Trophoblast cell (in vitro differentiated cells and primary cell): ENCODE results near the gene OR51B2.
A peak's percentile ranks its signal among the peaks of the same experiment; 100 is the strongest.
"Not testable (repeated sequence)": the region's sequence is repeated elsewhere in the genome, so short reads cannot be mapped to it uniquely, and the experiment has no call there.

ENCODE experiments used
- DNase-seq, 2 donors: peaks; one replicate each; pipeline ENCODE4 v3.0.0-alpha.2; 2016
- H2AFZ ChIP-seq: 2 replicates; pipeline ENCODE4 v1.6.1; 2013; ENCODE audit warnings: low read length, moderate library complexity, mild to moderate bottlenecking; ENCODE audit not compliant: insufficient read depth, poor library complexity
- H2AK5ac ChIP-seq: 2 replicates; pipeline ENCODE4 v1.6.1; 2013; ENCODE audit warnings: mild to moderate bottlenecking, low read length
- H2BK120ac ChIP-seq: 2 replicates; pipeline ENCODE4 v1.6.1; 2013; ENCODE audit warnings: low read length, mild to moderate bottlenecking, moderate library complexity; ENCODE audit not compliant: insufficient read depth, poor library complexity
- H2BK12ac ChIP-seq: 2 replicates; pipeline ENCODE4 v1.6.1; 2013; ENCODE audit warnings: mild to moderate bottlenecking, low read length, moderate library complexity
- H2BK5ac ChIP-seq: 2 replicates; pipeline ENCODE4 v1.6.1; 2013; ENCODE audit warnings: low read length, low read depth, moderate library complexity, mild to moderate bottlenecking; ENCODE audit not compliant: poor library complexity
- H3K14ac ChIP-seq: 2 replicates; pipeline ENCODE4 v1.6.1; 2013; ENCODE audit warnings: mild to moderate bottlenecking, low read length
- H3K18ac ChIP-seq: 2 replicates; pipeline ENCODE4 v1.6.1; 2013; ENCODE audit warnings: mild to moderate bottlenecking, low read length
- H3K23ac ChIP-seq: 2 replicates; pipeline ENCODE4 v1.6.1; 2013; ENCODE audit warnings: low read length
- H3K27ac ChIP-seq: 2 replicates; pipeline ENCODE4 v1.5.1; 2013; ENCODE audit warnings: low read depth, mild to moderate bottlenecking, inconsistent platforms, low read length, moderate library complexity
- H3K27me3 ChIP-seq: 2 replicates; pipeline ENCODE4 v1.6.1; 2013; ENCODE audit warnings: inconsistent platforms, mild to moderate bottlenecking, low read length, moderate library complexity; ENCODE audit not compliant: insufficient read depth
- H3K36me3 ChIP-seq, 2 experiments: 1 replicate in 1 of 2; 2 replicates in 1 of 2; pipeline ENCODE4 v1.6.1; 2013; ENCODE audit warnings: low read length in 2 of 2, mild to moderate bottlenecking in 2 of 2, moderate library complexity in 1 of 2; ENCODE audit not compliant: insufficient read depth in 2 of 2, control insufficient read depth in 1 of 2
- H3K4ac ChIP-seq: 2 replicates; pipeline ENCODE4 v1.6.1; 2013; ENCODE audit warnings: low read depth, mild to moderate bottlenecking, low read length, moderate library complexity
- H3K4me1 ChIP-seq, 2 experiments: 1 replicate in 1 of 2; 2 replicates in 1 of 2; pipeline ENCODE4 v1.6.1; 2013; ENCODE audit warnings: low read length in 2 of 2, mild to moderate bottlenecking in 2 of 2, moderate library complexity in 1 of 2; ENCODE audit not compliant: insufficient read depth in 2 of 2, control insufficient read depth in 1 of 2
- H3K4me2 ChIP-seq: 2 replicates; pipeline ENCODE4 v1.6.1; 2013; ENCODE audit warnings: inconsistent platforms, mild to moderate bottlenecking, low read length, moderate library complexity
- H3K4me3 ChIP-seq: 2 replicates; pipeline ENCODE4 v1.5.1; 2013; ENCODE audit warnings: mild to moderate bottlenecking, low read depth, low read length, inconsistent platforms
- H3K79me1 ChIP-seq: one replicate; pipeline ENCODE4 v1.6.1; 2013; ENCODE audit warnings: low read length
- H3K79me2 ChIP-seq: 2 replicates; pipeline ENCODE4 v1.6.1; 2013; ENCODE audit warnings: low read length, mild to moderate bottlenecking; ENCODE audit not compliant: control insufficient read depth, insufficient read depth, poor library complexity
- H3K9ac ChIP-seq: 2 replicates; pipeline ENCODE4 v1.6.1; 2013; ENCODE audit warnings: mild to moderate bottlenecking, low read length
- H3K9me3 ChIP-seq: 2 replicates; pipeline ENCODE4 v1.6.1; 2013; ENCODE audit warnings: low read depth, mild to moderate bottlenecking, control low read depth, inconsistent platforms, low read length; ENCODE audit not compliant: insufficient read depth
- H4K12ac ChIP-seq: 2 replicates; pipeline ENCODE4 v1.6.1; 2013; ENCODE audit warnings: low read depth, mild to moderate bottlenecking, low read length, moderate library complexity
- H4K8ac ChIP-seq: 2 replicates; pipeline ENCODE4 v1.6.1; 2013; ENCODE audit warnings: low read depth, mild to moderate bottlenecking, low read length, moderate library complexity
- H4K91ac ChIP-seq: one replicate; pipeline ENCODE4 v1.6.1; 2013; ENCODE audit warnings: low read depth, mild to moderate bottlenecking, low read length, moderate library complexity
- WGBS: extraction: QIAGEN DNeasy Blood & Tissue Kit; methylation state at CpG from one replicate; pipeline ENCODE4 v1.1.7; 2013; ENCODE audit warnings: missing lambda C conversion rate; ENCODE audit not compliant: insufficient read length, insufficient coverage; ENCODE audit errors: extremely low coverage; 5-methylcytosine and 5-hydroxymethylcytosine counted together

OR51B2 gene

GRCh38 chr11:5362017-5362625, 38.0 kb upstream of the OR51B2 start:
- Histone ChIP-seq H3K4me3 (no peak overlapping the region), H3K4ac (no peak overlapping the region), H3K4me1 (peaks cover 0 to 3% of the 10 kb centered on the region in 2 experiments), H2BK5ac (no peak overlapping the region), H3K79me1 (no peaks in the 10 kb centered on the region), H3K36me3 (no peaks in the 10 kb centered on the region), H2AFZ (no peak overlapping the region), H2AK5ac (no peak overlapping the region), H3K4me2 (no peak overlapping the region), H2BK120ac (no peak overlapping the region), H2BK12ac (no peak overlapping the region), H3K79me2 (no peaks in the 10 kb centered on the region), H3K27ac (no peak overlapping the region), H3K14ac (no peak overlapping the region), H3K9ac (no peak overlapping the region), H4K12ac (no peak overlapping the region), H4K91ac (no peak overlapping the region), H3K23ac (no peak overlapping the region), H3K9me3 (no peaks in the 10 kb centered on the region), H4K8ac (no peak overlapping the region), H3K27me3 (no peaks in the 10 kb centered on the region), H3K18ac (no peak overlapping the region)
- DNase-seq: peak; percentile 80 to 88
- no CpG with 5 or more reads among the region's 3 CpGs for WGBS

- H3K14ac ChIP-seq, H3K79me1 ChIP-seq, H3K4me1 ChIP-seq, H4K8ac ChIP-seq, H2AK5ac ChIP-seq, H3K4ac ChIP-seq, H3K18ac ChIP-seq, H4K91ac ChIP-seq, H4K12ac ChIP-seq, H3K9me3 ChIP-seq, H2AFZ ChIP-seq, H3K4me3 ChIP-seq, H3K4me2 ChIP-seq, H3K27me3 ChIP-seq, H2BK12ac ChIP-seq, H2BK5ac ChIP-seq, DNase-seq, H2BK120ac ChIP-seq, H3K36me3 ChIP-seq, H3K23ac ChIP-seq, H3K9ac ChIP-seq, H3K79me2 ChIP-seq, H3K27ac ChIP-seq: not testable (repeated sequence)
- WGBS: no CpG with 5 or more reads among the region's 5 CpGs
These were observed 31.9 kb upstream of the OR51B2 start for GRCh38 chr11:5356031-5356430.

DNA sequence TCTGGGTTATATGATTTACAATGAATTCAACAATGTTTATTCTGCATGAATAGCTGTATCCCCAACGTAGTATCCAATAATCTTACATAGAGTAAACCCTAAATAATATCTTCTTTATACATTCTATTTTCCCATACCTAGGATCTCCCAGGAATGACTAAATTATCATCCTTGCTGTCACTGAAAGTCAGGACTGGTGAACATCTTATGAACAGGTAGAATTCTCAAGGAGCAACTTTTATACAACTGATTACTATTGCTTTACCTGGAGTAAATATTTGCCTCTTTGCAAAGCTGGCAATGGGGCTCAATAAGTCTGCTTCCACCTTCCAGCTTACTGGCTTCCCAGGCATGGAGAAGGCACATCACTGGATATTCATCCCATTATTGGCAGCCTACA, 27.1 kb upstream of the OR51B2 start, which contains the start of gene OR51B6:
Gene OR51B6 (plus strand): TSS at position 301 of the 400 bp plus-strand sequence. CDS start 0 bp downstream, at position 301.
- Histone ChIP-seq H2BK120ac (no peak within 1 kb of the TSS), H3K79me1 (no peaks in the 10 kb centered on the region), H4K12ac (no peak within 1 kb of the TSS), H3K27me3 (no peaks in the 10 kb centered on the region), H3K9ac (no peak within 1 kb of the TSS), H3K4me1 (no peaks in the 10 kb centered on the region), H4K8ac (no peak within 1 kb of the TSS), H3K9me3 (no peaks in the 10 kb centered on the region), H2AK5ac (no peak within 1 kb of the TSS), H3K4me3 (no peak within 1 kb of the TSS), H2BK5ac (no peak within 1 kb of the TSS), H3K14ac (no peak within 1 kb of the TSS), H3K27ac (no peak within 1 kb of the TSS), H2BK12ac (no peak within 1 kb of the TSS), H3K18ac (no peak within 1 kb of the TSS), H3K4ac (no peak within 1 kb of the TSS), H2AFZ (no peak within 1 kb of the TSS), H3K36me3 (no peaks in the 10 kb centered on the region), H4K91ac (no peak within 1 kb of the TSS), H3K23ac (no peak within 1 kb of the TSS), H3K79me2 (no peaks in the 10 kb centered on the region), H3K4me2 (no peak within 1 kb of the TSS)
- no peak for DNase-seq
- no CpG with 5 or more reads among the region's 1 CpG for WGBS

GRCh38 chr11:5349550-5349949, 25.5 kb upstream of the OR51B2 start:
- no peak overlapping the region for H2AK5ac ChIP-seq
- H3K23ac ChIP-seq: no peak overlapping the region
- no peak overlapping the region for H4K8ac ChIP-seq
- H3K4me2 ChIP-seq: no peak overlapping the region
- H4K91ac ChIP-seq: no peak overlapping the region
- H4K12ac ChIP-seq: no peak overlapping the region
- H3K14ac ChIP-seq: no peak overlapping the region
- H3K79me2 ChIP-seq: no peaks in the 10 kb centered on the region
- no peaks in the 10 kb centered on the region for H3K4me1 ChIP-seq
- no peak overlapping the region for H3K4ac ChIP-seq
- H2BK12ac ChIP-seq: no peak overlapping the region
- no peak overlapping the region for H2BK120ac ChIP-seq
- DNase-seq: no peak
- WGBS: no CpG with 5 or more reads among the region's 1 CpG
- H3K4me3 ChIP-seq: no peak overlapping the region
- no peak overlapping the region for H3K18ac ChIP-seq
- H2AFZ ChIP-seq: no peak overlapping the region
- no peak overlapping the region for H3K27ac ChIP-seq
- H3K36me3 ChIP-seq: no peaks in the 10 kb centered on the region
- H3K27me3 ChIP-seq: no peaks in the 10 kb centered on the region
- no peak overlapping the region for H3K9ac ChIP-seq
- no peaks in the 10 kb centered on the region for H3K9me3 ChIP-seq
- no peak overlapping the region for H2BK5ac ChIP-seq
- no peaks in the 10 kb centered on the region for H3K79me1 ChIP-seq
